SHP77 (cell line): Measurements from ENCODE around the gene GRIP2.
"Not testable (repeated sequence)": the region's sequence is repeated elsewhere in the genome, so short reads cannot be mapped to it uniquely, and the experiment has no call there.

ENCODE experiments used
- DNase-seq, 2 experiments: peaks; one replicate each; lab custom pipeline; 2025; lab: John Stamatoyannopoulos, UW

GRIP2 gene

DNA sequence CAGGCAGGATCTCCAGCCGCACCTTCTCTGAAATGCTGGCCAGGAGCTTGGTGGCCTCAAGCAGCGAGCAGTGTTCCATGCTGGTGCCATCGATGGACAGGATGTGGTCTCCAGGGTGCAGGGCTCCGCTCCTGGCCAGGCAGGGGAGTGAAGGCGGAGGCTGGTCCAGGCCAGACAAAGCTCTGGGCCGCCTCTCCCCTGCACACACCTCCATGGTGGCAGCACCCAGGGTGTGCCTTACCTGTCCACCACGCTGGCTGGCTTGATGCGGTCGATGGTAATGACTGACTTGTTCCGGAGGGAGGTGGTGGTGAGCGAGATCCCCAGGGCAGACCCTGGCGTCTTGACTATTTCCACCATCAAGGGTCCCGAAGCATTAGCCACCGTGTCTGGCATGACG is 20.0 kb downstream of the GRIP2 start:
- DNase-seq, result no peak

DNA sequence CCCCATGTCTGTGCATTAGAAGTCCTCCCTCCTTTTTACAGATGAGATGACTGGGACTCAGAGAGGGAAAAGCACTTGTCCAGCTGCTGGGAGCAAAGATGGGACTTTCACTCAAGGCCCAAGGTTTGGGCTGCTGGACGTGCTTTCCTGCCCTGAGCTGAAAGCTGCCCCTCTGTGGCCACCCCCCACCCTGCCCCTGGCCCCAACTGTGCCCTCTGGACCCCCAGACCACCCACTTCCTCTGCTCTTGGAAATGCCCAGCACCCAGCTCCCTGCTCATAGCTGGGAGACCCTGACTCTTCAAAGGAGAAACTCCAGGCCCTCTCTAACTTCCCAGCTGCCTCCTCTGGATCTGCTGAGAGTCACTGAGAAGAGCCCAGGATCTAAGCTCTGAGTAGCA is 20.7 kb downstream of the GRIP2 start:
- DNase-seq, result no peak

DNA sequence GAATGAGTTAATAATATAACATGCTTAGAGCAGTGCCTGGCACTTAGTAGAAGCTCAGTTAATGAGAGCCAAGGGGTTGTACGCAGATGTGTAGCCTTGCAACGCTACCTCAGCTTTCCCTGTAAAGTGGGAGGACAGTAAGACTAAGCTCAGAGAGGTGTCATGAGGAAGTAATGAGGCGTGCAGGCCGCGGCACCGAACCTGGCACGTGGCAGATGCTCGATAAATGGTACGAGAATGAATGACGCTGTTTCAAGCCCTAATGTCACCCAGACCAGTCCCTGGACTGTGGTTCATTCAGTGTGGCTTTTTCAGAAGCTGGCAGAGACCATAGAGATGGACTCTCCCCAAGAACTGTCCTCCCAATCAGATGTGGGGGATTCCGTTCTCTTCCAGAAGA is 21.2 kb downstream of the GRIP2 start:
- DNase-seq, result no peak

DNA sequence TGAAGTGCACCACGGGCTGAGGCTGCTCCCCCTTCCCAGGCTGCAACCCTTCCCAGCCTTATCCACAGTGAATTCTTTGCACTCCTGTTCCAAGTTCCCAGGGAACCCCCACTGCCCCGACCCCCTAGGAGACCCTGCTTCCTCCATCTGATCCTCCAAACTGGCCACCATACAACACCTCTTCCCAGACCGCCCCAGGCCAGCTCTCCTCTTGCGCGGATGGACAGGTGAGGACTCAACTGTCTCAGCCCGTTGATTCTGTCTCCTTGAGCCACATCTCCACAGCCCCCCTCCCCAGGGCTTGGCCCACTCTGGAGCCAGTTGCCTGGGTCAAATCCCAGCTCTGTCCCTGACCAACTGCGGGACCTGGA is 21.7 kb downstream of the GRIP2 start:
- no peak for DNase-seq

DNA sequence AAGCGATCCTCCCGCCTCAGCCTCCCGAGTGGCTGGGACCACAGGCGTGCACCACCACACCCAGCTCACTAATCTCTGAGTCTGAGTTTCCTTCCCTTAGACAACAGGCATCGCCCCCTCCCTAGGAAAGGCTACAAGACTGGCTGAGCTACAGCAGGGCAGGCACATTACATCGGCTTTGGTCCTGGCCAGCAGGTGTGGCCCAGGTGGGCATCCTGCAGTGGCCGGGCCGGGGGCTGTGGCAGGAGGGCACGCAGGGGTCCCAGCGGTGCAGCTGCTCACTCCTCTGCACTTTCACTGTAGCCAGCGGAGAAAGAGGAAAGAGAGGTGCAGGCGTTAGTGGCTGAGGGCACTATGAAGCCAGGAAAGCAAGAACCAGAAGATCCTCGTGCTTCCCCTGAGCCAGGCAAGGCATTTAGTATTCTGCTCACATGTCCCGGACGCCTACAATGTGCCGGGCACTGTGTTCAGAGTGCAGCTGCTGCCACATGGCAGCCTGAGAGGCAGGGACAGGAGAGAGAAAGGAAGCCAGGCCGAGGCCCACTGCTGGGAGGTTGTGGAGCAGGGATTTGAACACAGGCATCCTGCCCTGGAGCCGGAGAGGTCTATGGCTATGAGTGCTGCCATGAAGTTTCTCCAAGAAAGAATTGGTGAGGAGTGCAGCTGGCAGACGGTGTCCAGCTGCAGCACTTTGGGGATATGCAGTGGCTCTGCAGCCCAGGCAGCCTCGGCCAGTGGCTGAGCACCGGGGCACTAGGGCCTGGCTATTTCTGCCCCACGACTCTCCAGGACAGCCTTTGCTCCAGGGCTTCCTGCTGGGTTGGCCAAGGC is 22.3 kb downstream of the GRIP2 start:
- no peak for DNase-seq

DNA sequence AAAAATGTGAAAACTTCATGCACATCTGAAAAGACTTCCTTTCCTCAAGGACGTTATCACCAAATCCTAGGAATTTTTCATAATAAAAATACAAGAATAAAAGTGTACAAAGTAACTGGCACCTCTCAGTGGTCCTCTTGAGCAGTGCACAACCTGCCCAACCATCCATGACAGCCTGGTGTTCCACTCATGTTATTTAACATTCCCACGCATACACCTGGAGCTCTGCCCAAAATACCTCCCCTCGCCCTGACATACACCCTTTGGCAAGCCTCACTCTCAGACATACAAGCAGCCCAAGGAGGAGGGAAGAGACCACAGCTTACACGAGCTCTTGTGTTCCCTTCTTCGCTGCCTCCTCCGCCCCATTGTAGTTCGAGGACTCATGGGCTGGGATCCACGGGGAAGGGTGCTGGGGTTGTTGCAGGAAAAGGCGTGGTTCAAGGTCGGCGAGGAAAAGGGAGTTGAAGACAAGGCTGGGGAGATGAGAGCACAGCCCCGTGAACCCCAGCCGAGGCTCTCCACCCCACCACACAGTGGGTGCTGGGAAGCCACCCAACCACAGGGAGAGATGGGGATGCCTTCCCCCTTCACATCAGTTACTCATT is 23.3 kb downstream of the GRIP2 start:
- DNase-seq, result no peak

DNA sequence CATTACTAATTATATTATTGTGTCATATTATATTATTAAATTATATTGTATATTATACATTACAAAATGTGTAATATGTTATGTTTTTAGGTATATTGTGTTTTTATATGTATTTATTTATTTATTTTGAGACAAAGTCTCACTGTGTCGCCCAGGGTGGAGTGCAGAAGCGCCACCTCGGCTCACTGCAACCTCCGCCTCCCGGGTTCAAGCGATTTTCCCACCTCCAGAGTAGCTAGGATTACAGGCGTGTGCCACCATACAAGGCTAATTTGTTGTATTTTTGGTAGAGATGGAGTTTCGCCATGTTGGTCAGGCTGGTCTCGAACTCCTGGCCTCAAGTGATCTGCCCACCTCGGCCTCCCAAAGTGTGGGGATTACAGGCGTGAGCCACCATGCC is 24.6 kb downstream of the GRIP2 start:
- not testable (repeated sequence) for DNase-seq

DNA sequence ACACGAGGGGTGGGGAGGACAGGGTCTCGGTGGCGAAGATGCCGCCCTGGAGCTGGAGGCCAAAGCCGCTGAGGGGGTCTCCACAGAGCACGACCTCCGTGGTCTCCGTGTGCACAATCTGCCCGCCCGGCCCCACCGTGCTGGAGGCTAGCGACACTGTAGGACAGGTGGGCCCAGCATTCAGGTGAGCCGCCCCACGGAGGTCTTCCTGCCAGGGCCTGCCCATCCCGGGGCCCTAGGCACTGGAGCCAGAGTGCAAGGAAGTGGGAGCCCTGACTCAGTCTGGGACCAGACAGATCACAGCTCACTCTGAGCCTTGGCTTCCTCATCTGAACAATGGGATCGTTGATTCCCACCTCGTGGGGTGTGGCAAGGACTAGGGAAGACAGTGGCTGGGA is 25.8 kb downstream of the GRIP2 start:
- DNase-seq, result no peak

DNA sequence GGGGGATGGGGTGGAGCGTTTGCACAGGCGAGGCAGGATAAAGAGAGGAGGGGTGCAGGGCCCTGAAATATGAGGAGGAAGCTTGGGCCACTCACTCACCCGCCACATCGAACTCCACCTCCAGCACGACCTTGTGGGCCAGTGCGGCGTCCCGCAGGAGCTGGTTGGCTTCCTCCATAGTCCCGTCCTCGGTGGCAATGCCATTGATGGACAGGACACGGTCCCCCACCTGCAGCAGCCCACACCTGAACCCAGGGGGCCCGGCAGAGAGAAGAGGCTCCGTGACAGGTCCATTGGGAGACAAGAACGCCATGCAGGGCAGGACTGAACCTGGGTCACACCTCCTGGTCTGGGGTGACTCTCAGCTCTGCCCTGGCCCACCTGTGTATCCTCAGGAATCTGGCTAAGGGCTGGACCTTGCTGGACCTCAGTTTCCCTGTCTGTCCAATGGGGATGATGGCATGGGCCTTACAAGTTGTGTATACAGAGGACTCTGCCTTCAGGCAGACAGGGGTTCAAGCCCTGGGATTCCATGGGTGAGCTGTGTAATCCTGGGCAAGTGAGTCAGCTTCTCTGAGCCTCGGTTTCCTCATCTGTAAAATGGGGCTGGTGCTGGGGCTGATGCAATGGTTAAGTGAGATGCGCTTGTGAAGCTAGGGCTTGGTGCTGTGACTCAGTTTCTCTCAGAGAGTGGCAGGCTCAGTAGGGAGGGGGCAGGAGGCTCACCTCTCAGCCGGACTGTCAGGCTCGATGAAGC is 26.4 kb downstream of the GRIP2 start:
- DNase-seq, result no peak

DNA sequence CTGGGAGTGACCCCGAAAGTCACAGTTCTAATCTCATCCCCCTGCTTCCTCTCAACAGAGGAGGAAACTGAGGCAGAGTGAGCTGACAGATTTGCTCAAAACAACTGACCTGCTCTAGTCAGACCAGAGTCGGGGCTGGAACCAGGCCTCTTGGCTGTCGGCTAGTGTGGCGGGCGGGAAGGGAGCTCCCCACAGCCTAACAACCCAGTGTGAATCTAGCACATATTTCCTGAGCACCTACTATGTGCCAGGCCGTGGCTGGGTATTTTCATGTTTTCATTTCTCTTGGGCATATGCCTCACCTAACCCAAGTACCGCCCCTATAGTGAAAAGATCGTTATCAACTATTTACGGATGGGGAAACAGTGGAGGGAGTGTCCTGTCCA is 27.2 kb downstream of the GRIP2 start:
- no peak for DNase-seq

DNA sequence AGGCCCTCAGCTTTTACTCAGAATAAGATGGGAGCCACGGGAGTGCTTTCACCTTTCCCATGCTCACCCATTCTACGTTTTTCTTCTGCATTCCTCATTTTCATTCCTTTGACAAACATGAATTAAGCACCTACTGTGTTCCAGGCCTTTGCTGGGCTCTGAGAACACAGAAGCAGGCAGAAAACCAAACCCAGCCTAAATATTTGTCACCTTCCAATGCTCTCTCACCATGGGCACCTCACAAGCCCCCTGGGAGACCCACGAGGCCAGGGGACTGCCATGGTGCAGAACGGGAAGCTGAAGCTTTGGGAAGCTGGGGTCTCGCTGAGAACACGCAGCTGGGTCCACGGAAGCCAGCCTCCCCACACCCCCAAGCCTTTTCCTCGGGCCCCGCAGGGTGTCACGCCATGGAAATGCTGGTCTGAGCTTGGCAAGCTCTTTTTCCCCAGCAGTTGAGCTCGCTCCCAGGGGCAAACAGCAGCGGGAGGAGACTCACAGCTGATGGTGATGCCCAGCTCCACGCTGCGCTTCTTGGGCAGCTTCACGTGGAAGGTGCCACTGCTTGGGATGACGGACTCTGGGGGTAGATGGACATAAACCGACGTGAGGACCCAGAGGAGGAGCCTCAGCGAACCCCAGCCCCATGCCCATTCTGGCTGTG is 27.7 kb downstream of the GRIP2 start:
- DNase-seq, result no peak

DNA sequence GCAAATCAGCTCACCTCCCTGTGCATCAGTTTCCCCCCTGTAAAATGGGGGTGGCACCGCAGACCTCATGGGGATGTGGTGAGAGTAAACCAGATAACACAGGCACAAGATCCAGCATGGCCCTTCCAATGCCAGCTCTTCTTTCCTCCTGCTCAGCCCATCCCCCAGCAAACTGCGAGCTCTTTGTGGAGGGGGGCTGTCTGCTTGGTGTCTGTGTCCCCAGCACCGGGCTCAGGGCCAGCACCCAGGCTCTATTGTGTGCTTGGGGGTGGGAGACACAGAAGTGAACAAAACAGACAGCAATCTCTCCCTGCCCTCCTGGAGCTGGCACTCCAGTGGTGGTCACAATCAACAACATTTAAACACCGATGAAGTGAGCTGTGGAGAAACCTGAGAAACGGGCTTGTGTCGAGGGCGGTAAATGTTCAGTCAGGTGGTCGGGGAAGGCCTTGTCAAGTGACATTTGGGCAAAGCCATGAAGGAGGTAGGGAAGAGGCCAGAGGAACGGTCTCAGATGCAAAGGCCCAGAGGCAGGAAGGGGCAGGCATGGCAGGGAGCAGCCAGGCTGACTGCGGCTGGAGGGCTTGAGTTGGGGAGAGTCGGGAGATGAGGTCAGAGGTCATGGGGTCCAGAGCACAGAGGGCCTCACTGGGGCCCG is 28.4 kb downstream of the GRIP2 start:
- DNase-seq, result no peak

DNA sequence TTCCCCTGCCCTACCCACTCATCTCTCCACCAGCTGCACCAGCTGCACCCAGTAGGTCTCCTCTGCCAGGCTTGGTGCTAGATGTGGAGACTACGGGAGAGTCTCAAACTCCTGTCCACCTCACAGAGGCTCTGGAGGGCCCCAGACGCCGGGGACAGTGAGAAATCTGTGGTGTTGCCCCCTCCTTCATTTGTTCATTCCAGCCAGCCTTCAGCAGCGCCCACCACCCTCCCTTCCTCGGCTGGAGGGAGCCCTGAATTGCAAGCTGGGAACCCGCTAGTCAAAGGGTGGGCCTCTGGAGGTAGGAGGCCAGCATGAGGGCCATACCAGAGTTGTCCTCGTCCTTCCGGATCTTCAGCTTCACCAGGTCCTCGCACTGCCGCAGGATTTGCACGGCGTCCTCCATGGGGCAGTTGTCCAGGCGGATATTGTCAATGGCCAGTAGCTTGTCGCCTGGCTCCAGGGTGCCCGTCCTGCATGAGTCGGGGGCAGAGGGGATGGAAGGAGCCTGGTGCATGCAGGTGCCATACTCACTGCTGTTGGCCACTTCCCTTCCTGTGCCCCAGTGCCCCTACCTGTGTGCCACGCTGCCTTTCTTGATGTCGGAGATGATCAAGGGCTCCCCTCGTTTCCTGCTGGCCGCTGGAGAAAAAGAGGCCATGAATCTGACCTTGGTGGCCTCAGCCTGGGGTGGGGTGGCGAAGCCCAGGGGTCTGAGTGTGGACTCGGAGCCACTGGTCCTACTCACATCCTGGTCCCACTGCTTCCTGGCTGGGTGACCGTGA is 29.1 kb downstream of the GRIP2 start:
- DNase-seq, result no peak

DNA sequence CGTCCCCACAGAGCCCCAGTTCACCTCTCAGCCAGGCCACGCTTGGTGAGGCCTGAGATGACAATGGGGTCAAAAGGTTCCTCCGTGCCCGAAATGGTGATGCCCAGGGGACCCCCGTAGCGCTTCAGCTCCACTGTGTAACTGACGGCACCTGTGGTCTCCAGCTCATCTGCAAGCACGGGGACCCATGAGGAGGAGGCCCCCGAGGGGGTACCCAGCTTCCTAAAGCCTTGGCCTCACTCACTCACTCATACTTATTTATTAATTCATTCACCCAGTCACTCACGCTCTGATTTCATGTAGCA is 30.4 kb downstream of the GRIP2 start:
- DNase-seq, result no peak

DNA sequence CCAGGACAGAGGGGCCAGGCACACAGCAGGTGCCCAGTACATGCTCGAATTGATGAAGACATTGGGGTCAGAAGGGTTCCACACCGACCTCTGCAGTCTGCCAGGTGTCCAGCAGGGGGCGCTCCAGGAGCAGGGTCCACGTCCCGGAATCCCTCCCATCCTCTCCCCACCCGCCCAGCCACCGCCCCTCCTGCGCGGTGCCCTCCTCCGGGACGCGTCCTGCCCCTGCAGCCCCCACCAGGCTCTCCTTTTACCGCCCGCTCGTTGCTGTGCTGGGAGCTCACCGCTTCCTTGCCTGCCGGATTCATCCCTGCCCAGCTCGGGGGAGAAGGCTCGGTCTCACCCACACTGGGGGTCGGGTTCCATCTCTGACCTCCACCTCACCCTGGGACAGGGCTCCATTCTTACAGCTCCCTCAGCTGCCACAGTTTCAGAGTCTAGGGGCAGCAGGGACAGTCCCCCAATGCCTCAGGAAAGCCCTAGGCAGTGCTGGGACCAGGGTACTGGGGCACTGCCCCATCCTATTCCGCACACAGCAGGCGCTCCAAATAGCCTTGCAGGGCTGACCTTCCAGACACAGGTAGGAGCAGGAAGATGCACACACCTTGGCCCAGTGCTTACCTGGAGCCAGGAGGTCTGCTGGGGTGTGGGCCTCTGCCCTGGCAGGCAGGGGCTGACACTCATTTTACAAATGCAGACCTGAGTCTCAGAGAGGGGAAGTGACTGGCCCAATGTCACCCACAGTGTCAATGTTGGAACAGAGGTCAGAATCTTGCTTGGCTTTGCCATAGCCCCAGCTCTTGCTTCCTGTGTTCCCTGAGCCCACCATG is 31.0 kb downstream of the GRIP2 start:
- DNase-seq, result peak; percentile 34 to 58

DNA sequence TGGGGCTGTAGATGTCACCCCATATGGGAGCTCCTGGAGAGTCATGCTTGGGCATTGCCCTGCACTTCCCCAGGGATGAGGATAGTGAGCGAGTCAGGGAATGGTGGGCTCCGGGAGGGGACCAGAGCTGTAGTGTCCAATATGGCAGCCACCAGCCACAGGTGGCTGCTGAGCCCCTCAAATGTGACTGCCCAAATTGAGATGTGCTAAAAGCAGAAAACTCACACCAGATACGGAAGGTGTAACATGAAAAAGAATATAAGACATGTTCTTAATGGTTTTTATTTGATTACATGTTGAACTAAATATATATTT is 31.7 kb downstream of the GRIP2 start:
- no peak for DNase-seq

DNA sequence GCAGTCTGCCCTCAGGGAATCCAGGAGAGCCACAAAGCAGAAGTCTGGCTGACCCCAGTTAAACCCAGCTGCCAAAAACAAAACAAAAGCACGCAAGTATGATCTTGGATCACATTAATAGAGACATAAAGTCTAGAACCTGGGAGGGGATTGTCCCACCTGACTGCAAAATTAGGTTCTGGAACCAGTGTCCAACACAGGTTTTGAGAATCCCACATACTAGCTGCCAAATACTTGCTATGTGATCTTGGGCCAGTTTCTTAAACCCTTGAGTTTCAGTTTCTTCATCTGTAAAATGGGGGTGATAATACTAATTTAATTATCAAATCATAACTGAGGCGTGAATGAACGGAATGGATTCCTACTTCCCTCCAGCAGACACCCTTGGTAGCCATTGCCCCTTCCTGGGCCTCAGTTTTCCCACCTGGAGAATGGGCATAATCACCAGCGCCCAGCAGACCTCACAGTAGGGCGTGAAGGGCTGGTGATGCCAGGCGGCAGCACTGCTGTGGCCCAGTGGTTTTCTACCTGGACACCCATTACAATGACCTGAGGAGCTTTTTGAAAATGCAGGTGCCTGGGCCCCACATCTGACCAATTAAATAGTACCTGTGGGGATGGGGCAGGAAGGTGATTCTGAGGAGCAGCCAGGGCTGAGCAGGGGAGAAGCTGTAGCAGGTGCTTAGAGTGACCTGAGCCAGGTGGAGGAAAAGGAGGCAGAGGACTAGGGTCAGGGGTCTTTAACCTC is 32.2 kb downstream of the GRIP2 start:
- DNase-seq, result no peak

DNA sequence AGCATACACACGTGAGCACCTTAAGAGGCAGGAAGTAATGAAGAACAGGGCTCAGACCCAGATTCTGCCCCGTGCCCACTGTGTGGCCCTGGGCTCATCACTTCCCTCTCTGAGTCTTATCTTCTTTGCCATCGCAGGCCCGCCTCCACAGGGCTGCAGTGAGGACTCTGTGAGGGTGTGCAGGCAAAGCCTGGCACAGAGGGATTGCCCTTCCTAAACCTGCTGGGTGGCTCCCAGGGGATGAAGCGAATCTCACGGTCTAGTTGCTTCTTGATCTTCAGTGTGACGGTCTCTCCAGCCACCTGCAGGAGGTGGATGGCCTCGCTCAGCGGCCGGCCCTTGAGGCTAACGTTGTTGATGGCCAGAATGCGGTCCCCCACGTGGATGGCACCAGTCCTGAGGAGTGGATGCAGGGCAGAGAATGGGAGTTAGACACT is 32.8 kb downstream of the GRIP2 start:
- DNase-seq, result no peak

DNA sequence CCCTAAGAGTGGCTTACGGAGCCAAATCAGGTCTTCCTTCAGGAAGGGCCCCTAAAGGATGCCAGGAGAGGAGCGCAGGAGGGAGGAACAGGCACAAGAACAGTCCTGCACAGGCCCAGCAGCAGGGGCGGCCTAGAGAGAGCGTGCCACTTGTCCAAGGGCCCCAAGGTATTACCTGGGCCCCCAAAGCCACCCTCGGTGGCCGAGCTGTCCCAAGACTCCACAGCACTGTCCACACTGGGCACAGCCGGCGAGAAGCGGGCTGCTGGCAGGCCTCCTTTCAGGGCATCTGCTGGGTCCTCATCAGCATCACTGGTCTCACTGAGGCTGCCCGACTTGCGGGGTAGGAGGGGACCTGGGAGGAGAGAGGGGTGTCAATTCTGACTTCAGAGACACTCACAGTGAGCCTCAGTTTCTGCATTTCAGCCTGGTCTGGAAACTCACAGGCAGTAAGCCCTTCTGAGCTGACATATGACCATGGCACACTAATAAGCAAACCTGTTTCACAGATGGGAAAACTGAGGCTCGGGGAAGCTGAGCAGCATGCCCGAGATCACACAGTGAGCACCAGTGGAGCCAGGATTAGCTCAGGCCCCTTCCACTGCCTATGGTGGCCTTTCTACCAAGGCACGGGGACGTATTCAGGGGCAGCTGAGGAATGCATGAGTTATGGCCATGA is 33.4 kb downstream of the GRIP2 start:
- no peak for DNase-seq
